DMS53 treated with DMSO at 0.1 percent for 48 hours (cell line): ENCODE data around the gene CLEC2L.

Experiments used
- DNase-seq: peaks from one replicate; lab custom pipeline; 2025; ENCODE audit not compliant: unreplicated experiment; lab: John Stamatoyannopoulos, UW

The CLEC2L gene

DNA sequence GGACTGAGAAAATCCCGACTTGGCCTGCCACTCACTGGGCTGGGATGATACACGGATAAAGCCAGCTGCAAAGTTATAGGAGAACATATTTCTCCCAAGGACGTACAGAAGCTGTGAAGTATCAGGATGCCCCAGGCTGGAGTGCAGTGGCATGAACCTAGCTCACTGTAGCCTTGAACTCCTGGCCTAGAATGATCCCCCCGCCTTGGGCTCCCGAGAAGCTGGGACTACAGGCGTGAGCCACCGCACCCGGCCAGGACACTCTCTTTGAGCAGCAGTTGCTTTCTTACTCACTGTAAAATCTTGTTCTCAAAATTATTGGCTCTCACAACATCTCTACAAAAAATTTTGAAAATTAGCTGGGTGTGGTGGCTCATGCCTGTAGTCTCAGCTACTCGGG, 50.4 kb downstream of the CLEC2L start:
- no peak for DNase-seq

DNA sequence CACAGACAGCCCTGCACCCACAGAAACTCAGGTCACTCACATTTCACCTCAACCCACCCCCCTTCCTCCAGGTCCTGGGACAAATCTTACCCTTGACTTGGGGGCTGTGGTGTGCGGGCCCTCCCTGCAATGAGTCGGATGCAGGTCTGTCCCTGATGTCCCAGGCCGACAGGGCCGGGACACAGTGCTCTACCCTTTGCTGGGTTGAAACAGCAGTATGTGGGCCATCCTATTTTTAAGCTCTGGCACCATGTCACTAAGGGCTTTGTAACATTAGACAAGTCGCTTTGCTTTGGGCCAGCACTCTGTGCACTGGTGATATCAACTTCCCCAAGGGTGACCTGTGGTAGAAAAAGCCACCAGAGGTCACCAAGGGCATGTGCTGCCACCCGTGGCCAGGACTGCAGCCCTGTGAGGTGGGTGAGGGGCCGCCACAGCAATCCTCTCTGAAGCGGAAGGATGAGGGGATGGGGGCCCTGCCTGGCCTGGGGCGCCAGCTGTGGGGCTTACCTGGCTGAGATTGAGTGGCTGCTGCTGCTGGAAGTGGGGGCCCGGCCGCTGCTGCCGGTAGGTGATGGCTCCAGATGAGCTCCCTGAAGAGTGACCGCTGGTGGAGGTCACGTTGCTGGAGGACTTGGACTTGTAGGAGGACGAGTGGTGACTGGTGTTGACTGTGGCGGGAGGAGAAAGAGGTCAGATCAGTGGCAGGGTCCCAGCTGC, 51.3 kb downstream of the CLEC2L start:
- no peak for DNase-seq

DNA sequence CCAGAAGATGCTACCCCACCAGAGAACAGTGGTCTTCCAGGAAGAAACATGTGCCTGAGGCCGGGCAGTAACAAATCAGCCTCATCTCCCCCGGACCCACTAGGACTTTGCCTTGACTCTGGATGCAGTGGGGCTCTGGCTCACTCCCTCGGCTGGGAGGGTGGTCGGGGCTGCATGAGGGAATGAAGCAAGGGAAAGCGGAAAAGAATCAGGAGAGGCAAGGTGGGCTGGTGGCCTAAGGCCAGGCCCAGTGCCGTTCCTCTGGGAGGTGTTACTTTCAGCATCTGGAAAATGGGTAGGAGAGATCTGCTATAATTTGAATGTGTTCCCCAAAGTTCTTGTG, 51.8 kb downstream of the CLEC2L start:
- no peak for DNase-seq

GRCh38 chr7:139576179-139576973, 52.9 kb downstream of the CLEC2L start:
- no peak for DNase-seq

- no peak for DNase-seq
Measured at GRCh38 chr7:139580435-139580834, 57.0 kb downstream of the CLEC2L start.

- no peak for DNase-seq
Measured at GRCh38 chr7:139582130-139582650, 58.7 kb downstream of the CLEC2L start.

DNA sequence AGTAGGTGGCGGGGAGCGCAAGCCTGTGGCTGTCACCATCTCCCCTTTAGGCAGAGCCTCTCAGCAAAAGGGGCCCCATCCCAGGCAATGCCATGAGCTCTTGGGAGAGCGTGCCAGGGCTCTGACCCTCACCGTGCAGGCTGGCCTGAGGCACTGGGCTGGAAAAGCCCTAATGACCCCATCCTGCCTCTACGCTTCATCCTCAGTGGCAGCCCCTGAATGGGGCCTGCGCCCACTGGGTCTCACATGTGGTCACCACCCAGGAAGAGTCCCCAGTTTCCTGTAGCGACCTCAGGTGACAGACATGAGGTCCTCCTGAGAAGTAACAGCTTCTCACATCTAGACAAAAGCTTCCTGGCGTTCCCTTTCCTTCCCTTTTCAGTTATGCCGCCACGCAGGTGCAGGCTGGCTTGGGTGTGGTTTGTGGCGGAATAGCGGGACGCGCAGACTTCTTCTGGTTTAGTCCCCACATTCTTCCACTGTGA, 59.2 kb downstream of the CLEC2L start:
- DNase-seq = no peak

GRCh38 chr7:139583826-139584553, 60.5 kb downstream of the CLEC2L start:
- no peak for DNase-seq

- no peak for DNase-seq
Measured at GRCh38 chr7:139585042-139585441, 61.6 kb downstream of the CLEC2L start.

DNA sequence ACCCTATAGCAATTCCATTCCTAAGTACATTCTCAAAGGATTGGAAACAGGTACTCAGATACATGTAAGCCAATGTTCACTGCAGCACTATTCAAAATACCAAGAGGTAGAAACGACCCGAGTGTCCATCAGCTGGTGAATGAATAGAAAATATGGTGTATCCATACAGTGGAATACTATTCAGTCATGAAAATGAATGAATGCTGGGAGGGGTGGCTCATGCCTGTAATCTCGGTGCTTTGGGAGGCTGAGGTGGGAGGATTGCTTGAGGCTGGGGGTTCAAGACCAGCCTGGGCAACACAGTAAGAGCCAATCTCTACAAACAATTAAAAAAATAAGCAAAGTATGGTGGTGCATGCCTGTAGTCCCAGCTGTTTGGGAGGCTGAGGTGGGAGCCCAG, 62.8 kb downstream of the CLEC2L start:
- DNase-seq = no peak

- DNase-seq = no peak
Measured at GRCh38 chr7:139587535-139587934, 64.0 kb downstream of the CLEC2L start.

DNA sequence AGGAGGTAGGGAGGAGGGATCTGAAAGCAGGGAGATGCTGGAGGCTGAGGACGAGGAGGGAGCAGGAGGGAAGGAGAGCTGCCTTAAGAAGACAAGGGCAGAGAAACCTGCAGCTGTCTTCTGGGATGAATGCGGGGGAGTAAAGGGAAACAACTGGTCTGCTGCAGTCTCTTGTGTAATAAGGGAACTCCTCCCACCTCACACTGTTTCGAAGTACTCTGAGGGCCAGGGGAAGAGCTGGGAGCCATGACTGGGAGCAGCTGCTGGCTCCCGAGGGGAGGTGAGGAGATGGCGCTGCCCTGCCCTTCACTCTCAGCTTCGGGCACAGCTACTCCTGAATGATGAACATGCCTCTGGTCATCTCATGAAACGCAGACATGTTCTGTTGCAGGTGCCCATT, 65.1 kb downstream of the CLEC2L start:
- no peak for DNase-seq

DNA sequence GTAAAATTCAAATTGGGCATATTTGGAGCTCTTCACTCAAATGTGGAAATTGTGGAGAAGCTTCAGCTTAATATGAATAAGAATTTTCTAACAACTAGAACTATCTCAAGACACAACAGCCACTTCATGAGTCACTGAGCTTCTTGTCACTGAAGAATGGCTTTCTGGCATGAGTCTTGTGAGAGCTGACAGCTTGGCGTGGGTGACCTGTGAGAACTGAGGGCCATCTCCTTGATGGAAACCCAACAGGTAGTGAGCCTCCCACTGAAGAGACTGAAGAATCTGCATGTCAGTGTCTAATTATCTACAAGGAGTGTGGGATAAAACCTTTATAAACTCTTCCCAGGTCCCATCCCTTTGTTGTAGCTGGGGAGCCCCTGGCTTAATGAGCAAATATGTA, 66.0 kb downstream of the CLEC2L start:
- no peak for DNase-seq

DNA sequence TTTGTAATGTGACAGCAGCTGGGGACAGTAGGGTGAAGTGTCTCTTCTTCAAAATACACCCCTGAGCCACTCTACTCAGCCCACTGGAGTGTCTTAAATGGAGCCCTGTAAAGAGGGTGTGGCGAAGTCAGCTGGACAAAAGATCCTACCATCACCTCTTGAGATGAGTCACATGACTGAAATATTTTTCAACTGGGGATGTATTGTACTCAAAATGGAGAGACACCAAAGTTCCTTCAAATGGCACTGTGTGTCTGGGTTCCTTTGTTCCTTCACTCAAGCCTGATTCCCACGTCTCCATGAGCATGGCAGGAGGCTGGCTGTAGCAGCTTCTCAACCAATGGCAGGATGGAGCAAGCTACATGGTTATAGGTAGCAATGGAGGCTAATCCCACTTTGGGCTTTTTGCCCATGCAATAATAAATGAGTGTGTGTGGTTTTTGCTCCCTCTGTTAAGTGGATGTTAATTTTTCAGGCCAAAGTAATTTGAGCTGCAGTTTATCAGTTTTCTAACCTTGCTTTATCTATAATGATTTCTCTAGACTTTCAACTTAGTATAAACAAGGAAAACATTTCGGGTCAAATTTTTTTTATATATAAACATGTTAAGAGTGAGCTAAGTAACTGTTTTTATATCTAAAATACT, 68.2 kb downstream of the CLEC2L start:
- DNase-seq = no peak

DNA sequence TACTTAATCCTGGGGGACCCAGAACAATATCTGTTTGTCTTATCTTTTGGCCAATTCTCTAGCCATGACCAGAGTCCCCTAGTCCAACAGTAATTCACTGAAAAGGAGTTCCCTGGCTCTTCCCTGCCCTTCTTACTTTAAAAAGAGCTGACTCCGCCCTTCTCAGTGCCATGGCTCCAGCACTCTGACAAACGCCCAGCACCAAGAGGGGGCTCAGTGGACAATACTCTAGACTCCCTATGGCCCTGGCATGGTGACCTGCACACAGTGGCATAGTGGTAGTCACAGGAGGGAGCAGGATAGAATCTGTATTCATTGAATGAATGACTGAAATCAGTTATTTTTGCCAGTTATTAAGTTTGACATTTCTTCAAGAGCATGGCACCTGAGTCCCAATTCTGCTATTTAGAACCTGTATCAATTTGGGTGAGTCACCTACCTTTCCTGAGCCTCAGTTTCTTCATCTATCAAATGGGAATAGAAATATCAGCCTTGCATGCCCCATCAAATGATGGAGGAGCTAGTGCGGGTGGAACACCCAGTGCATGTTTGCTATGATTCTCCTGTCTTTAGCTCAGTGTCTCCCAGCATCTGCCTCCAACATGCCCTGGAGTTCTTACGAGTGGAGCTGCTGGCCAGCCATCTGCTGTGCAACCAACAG, 69.4 kb downstream of the CLEC2L start:
- DNase-seq = no peak

DNA sequence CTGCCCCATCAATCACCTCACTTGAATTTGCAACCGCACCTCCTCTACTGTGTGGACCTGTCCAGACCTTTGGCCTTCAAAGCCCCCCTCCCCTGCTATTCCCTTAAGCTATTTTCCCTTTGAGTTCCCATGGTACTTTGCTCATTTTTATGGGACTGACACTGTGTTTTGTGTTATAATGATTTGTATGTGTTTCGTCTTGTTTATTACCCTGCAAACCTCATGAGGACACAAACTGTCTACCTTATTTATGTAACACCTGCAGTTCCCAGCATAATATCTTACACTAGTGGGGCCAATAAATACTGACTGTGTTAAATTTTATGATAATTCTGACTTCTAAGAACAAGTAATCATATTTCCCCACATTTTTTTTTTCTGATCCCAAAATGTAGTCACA, 70.6 kb downstream of the CLEC2L start:
- no peak for DNase-seq
